Sigmoid colon (tissue), 7 donors: ENCODE measurements around the gene NFIA. TPM values are rescaled to one million over a fixed set of nuclear protein-coding genes. Genes with fewer than 3 reads are reported as not detected.

Experiments
- DNase-seq: peaks from one replicate; pipeline ENCODE4 v3.0.0-alpha.2; 2019
- H3K27ac ChIP-seq, 4 donors: fragments of 200-600 bp; sonication (generic); one replicate each; pipeline ENCODE4 v1.5.1; 2016 to 2019; ENCODE audit warnings: mild to moderate bottlenecking in 1 of 4
- H3K27me3 ChIP-seq, 3 donors: fragments of 200-600 bp; sonication (generic); one replicate each; pipeline ENCODE4 v1.5.1; 2019; ENCODE audit warnings: mild to moderate bottlenecking in 1 of 3
- H3K36me3 ChIP-seq, 4 donors: fragments of 200-600 bp; sonication (generic); one replicate each; pipeline ENCODE4 v1.5.1; 2016 to 2019
- H3K4me1 ChIP-seq, 4 donors: fragments of 200-600 bp; sonication (generic); one replicate each; pipeline ENCODE4 v1.5.1; 2017 to 2019
- H3K4me3 ChIP-seq, 4 donors: fragments of 200-600 bp; sonication (generic); one replicate each; pipeline ENCODE4 v1.5.1; 2017 to 2019; ENCODE audit warnings: mild to moderate bottlenecking in 2 of 4, moderate library complexity in 1 of 4
- H3K9me3 ChIP-seq, 4 donors: fragments of 200-600 bp in 3 of 4; sonication (generic) in 3 of 4; one replicate each; pipeline versions ENCODE4 v1.5.1 to v1.6.1; 2013 to 2019
- EP300 ChIP-seq, 4 donors: sonication (generic); formaldehyde crosslinking; IDR thresholded peaks; one replicate each; pipeline ENCODE4 v1.6.1; 2017; ENCODE audit warnings: antibody characterized with exemption in 4 of 4
- POLR2A ChIP-seq, 2 donors: fragments of 450-650 bp; IDR thresholded peaks; one replicate each; pipeline ENCODE4 v1.6.1; 2016; ENCODE audit warnings: antibody characterized with exemption in 2 of 2, mild to moderate bottlenecking in 2 of 2, moderate library complexity in 2 of 2
- POLR2AphosphoS5 ChIP-seq, 4 donors: sonication (generic); formaldehyde crosslinking; IDR thresholded peaks; one replicate each; pipeline ENCODE4 v1.6.1; 2017; ENCODE audit warnings: antibody characterized with exemption in 4 of 4
- WGBS, 2 donors: extraction: QIAGEN DNeasy Blood & Tissue Kit; methylation state at CpG; one replicate each; pipeline ENCODE4 v1.1.7; 2013; 5-methylcytosine and 5-hydroxymethylcytosine counted together
- intact Hi-C: fragments of 100-400 bp; cut with DNase I; formaldehyde crosslinking; loops from one replicate; pipeline ENCODE4 v1.15.1; 2023
- polyA plus RNA-seq, 3 donors: library from polyadenylated mRNA; stranded (reverse); fragments of 200-250 nt; gene quantifications; one replicate each; pipeline ENCODE4 v1.2.3, GENCODE V29; 2013
- total RNA-seq, 4 donors: library from RNA; depleted of rRNA; stranded (reverse); fragments of >200 nt; gene quantifications; one replicate each; pipeline ENCODE4 v1.1.0, GENCODE V29; 2016
- TF ChIP-seq, protein P1 (sequence below), 4 experiments: fragments of 450-650 bp in 3 of 4; fragments of 200-600 bp in 1 of 4; IDR thresholded peaks; one replicate each; pipeline ENCODE4 v1.5.1; 2016 to 2019; ENCODE audit warnings: antibody characterized with exemption in 4 of 4, mild to moderate bottlenecking in 3 of 4, moderate library complexity in 2 of 4
- donor health status: healthy with polysubstance abuse.
- donor health status: Bipolar disorder and iron deficiency.
- donor health status: healthy.

Gene NFIA
- total and polyA plus RNA-seq, 7 donors: 2.3 to 154 (median 79.7) TPM

DNA sequence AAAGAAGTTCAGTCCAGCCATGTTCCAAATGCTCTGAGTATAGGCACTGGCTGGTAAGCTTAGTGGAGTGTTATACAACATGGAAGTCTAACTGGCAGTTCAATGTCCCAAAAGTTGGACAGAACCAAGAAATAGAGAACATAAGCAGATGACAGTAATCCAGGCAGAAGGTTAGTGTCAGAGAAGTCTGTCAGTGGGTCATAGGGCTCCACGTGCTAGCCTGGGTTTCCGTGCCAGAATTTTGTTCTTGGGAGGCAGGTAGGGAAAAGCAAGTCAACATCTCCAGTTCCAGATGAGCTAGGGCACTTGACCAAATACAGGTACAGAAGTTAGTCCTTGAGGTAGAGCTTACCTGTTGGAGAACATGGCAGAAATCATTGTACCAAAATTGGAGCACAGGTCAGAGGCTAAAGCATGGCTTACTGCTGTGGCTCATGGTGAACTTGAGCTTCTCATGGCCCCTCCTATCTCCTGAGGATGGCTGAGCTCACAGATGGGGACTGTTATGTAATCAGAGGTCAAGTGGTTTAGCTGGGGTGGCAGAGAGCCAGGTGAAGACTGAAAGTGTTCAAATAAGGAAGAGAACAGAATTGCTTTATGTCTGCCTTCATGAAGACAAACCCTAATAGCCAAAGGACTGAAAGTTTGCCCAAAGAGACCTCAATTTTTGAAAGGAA is 170.8 kb downstream of the NFIA start:
- Histone ChIP-seq H3K27me3 (no peaks in the 10 kb centered on the region), H3K4me3 (no peak overlapping the region), H3K9me3 (no peaks in the 10 kb centered on the region), H3K4me1 (peaks cover 0 to 74% (median 50%) of the 10 kb centered on the region in 4 donors), H3K27ac (peak overlapping the region; percentile 74 to 84 (median 77)), H3K36me3 (no peaks in the 10 kb centered on the region)
- intact Hi-C loops: no loop called here
- 86 to 94% methylated on average over 2 of the region's 2 CpGs for WGBS, 2 donors
- peak; percentile 64 to 73 (median 69) for TF ChIP-seq POLR2AphosphoS5 (IDR thresholded peaks at IDR 0.05)
- TF ChIP-seq EP300 (IDR thresholded peaks at IDR 0.05): peak in 1 of 4 donors; percentile 11
- TF ChIP-seq POLR2A (IDR thresholded peaks at IDR 0.05): no peak
- DNase-seq: peak; percentile 96

DNA sequence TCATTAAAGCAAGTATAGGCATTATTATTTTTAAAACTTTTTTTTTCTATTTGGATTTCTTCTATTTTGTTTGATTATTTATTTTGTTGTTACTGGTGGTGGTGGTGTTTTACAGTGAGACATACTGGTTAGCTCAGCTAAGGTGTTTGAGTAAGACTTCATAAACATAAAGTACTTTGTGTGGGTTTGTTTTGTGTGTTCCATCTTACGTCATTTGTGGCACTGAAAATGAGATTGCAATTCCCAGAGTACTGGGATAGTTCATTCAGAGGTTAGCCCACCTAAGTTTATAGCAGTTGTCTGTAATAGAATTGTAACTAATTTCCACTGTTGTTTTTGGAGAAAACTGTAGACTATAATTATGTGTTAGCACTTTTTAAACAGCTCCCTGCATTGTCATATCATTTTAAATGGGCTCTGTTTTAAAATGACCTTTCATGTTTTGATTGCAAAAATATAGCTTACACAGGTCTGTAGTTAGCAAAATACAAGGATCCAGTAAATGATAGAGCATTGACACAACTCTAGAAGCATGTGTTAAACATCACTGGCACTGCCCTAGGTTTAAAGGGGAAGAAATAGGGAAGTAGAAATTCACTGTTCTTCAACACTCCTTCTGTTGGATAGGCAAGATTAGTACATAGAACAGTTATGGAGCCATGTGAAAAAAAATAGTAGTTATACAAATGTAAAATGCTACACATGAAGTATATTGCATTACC is 171.7 kb downstream of the NFIA start:
- Histone ChIP-seq H3K4me3 (peak overlapping the region in 3 of 4 donors; percentile 21 to 41 (median 37)), H3K27ac (peak overlapping the region; percentile 74 to 84 (median 77)), H3K9me3 (no peaks in the 10 kb centered on the region), H3K27me3 (no peaks in the 10 kb centered on the region), H3K4me1 (peaks cover 0 to 72% (median 48%) of the 10 kb centered on the region in 4 donors), H3K36me3 (no peaks in the 10 kb centered on the region)
- DNase-seq: no peak
- 60 to 76% methylated on average over 1 of the region's 1 CpG for WGBS, 2 donors
- intact Hi-C loops: loop anchor here (2.0 kb wide), 1 partner anchor 173 kb away; no protein-coding TSS in a partner anchor
- TF ChIP-seq EP300 (IDR thresholded peaks at IDR 0.05): no peak
- TF ChIP-seq, protein P1, sequence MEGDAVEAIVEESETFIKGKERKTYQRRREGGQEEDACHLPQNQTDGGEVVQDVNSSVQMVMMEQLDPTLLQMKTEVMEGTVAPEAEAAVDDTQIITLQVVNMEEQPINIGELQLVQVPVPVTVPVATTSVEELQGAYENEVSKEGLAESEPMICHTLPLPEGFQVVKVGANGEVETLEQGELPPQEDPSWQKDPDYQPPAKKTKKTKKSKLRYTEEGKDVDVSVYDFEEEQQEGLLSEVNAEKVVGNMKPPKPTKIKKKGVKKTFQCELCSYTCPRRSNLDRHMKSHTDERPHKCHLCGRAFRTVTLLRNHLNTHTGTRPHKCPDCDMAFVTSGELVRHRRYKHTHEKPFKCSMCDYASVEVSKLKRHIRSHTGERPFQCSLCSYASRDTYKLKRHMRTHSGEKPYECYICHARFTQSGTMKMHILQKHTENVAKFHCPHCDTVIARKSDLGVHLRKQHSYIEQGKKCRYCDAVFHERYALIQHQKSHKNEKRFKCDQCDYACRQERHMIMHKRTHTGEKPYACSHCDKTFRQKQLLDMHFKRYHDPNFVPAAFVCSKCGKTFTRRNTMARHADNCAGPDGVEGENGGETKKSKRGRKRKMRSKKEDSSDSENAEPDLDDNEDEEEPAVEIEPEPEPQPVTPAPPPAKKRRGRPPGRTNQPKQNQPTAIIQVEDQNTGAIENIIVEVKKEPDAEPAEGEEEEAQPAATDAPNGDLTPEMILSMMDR (IDR thresholded peaks at IDR 0.05): no peak
- TF ChIP-seq POLR2A (IDR thresholded peaks at IDR 0.05): no peak
- no peak for TF ChIP-seq POLR2AphosphoS5 (IDR thresholded peaks at IDR 0.05)

DNA sequence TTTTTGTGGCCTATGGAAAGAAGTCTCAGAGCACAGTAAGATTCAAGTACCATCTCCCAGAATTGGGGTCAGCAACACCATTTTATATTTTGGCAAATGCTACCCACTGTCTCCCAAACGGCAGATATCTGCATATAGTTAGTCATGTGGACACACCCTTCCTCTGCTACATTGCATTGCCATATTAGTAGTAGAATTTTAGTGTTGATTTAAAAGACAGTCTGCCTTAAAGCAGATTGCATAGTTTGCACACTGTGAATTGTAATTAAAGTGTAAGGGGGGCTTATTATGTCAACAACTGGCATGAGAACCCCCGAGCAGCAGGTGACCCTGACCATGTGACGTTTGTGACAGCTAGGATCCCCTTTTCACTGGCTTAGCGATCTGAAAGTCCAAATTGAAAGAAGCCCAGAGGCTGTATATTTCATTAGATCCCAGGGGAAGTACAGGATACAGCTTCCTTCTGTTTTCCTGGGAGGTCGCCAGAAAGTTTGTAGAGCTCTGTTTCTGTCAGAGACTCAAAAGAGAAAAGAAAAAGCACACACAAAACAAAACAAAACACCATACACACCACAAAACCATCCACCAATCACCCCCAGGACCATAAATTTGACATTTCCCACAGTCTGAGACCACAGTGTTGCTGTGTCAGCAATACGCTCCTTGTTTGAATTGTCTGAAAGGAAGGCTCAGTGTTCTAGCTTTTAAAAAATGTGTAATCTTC is 172.4 kb downstream of the NFIA start:
- WGBS, 2 donors: 18 to 45% methylated on average over 6 of the region's 6 CpGs
- DNase-seq: peak; percentile 84
- intact Hi-C loops: loop anchor here (2.0 kb wide), 1 partner anchor 174 kb away; no protein-coding TSS in a partner anchor

DNA sequence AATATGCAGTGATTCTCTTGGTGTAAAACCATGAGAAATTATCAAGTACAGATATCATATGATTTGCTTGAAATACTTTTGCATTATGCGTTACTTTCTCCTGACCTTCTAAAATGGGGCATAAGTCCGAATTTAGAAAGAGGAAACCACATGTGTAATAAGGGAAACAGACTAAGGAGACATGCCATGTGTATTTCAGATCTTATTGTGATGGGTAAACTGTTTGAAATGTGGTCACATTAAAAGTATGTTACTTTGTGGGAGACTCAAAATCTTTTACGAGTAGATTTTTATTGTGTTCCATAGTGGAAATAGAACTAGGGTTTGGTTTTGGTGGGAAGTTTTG is 173.0 kb downstream of the NFIA start:
- H3K36me3 ChIP-seq: no peaks in the 10 kb centered on the region
- H3K27ac ChIP-seq: peak overlapping the region; percentile 74 to 84 (median 77)
- peaks cover 0 to 78% (median 54%) of the 10 kb centered on the region in 4 donors for H3K4me1 ChIP-seq
- no peak for TF ChIP-seq EP300 (IDR thresholded peaks at IDR 0.05)
- TF ChIP-seq POLR2A (IDR thresholded peaks at IDR 0.05): no peak
- no peak for TF ChIP-seq POLR2AphosphoS5 (IDR thresholded peaks at IDR 0.05)
- TF ChIP-seq, protein P1 (IDR thresholded peaks at IDR 0.05): no peak
- intact Hi-C loops: loop anchor here (2.0 kb wide), 1 partner anchor 175 kb away; no protein-coding TSS in a partner anchor
- no peaks in the 10 kb centered on the region for H3K27me3 ChIP-seq
- H3K4me3 ChIP-seq: peak overlapping the region; percentile 7 to 41 (median 29)
- WGBS, 2 donors: 27 to 69% methylated on average over 3 of the region's 3 CpGs
- DNase-seq: no peak
- H3K9me3 ChIP-seq: no peaks in the 10 kb centered on the region

More for the DNA sequence above, 172.4 kb downstream of the NFIA start:
- peak overlapping the region; percentile 7 to 41 (median 29) for H3K4me3 ChIP-seq
- peaks cover 0 to 79% (median 51%) of the 10 kb centered on the region in 4 donors for H3K4me1 ChIP-seq
- no peaks in the 10 kb centered on the region for H3K27me3 ChIP-seq
- no peaks in the 10 kb centered on the region for H3K36me3 ChIP-seq
- TF ChIP-seq, protein P1 (IDR thresholded peaks at IDR 0.05): no peak
- TF ChIP-seq POLR2AphosphoS5 (IDR thresholded peaks at IDR 0.05): peak in 3 of 4 donors; percentile 5 to 16 (median 8)
- no peak for TF ChIP-seq POLR2A (IDR thresholded peaks at IDR 0.05)
- no peak for TF ChIP-seq EP300 (IDR thresholded peaks at IDR 0.05)
- peak overlapping the region; percentile 74 to 84 (median 77) for H3K27ac ChIP-seq
- H3K9me3 ChIP-seq: no peaks in the 10 kb centered on the region
